ENCODE data around the gene MAVS. TPM values are rescaled to one million over a fixed set of nuclear protein-coding genes. Genes with fewer than 3 reads are reported as not detected.

MAVS gene
- polyA plus RNA-seq, 1 experiment, result 17.4 TPM

GRCh38 chr20:3885715-3886114 lies 39.1 kb downstream of the MAVS start:
- no peaks in the 10 kb centered on the region for H3K36me3 ChIP-seq (ENCODE audit: control insufficient read depth, insufficient read depth, low read length)
- ChIA-PET CTCF (interaction anchor here (0.8 to 1.7 kb wide), 2 partner anchors 30 to 200 kb away, joined by 3 to 8 read pairs; no protein-coding TSS in a partner anchor), POLR2A (no interaction called here)
- no peak overlapping the region for H3K4me3 ChIP-seq (ENCODE audit: low read depth, low read length)
- no peak for DNase-seq (ENCODE audit: low read depth)
- H3K27me3 ChIP-seq (ENCODE audit: control insufficient read depth, insufficient read depth, low read length), result no peaks in the 10 kb centered on the region
- TF ChIP-seq, protein P1, sequence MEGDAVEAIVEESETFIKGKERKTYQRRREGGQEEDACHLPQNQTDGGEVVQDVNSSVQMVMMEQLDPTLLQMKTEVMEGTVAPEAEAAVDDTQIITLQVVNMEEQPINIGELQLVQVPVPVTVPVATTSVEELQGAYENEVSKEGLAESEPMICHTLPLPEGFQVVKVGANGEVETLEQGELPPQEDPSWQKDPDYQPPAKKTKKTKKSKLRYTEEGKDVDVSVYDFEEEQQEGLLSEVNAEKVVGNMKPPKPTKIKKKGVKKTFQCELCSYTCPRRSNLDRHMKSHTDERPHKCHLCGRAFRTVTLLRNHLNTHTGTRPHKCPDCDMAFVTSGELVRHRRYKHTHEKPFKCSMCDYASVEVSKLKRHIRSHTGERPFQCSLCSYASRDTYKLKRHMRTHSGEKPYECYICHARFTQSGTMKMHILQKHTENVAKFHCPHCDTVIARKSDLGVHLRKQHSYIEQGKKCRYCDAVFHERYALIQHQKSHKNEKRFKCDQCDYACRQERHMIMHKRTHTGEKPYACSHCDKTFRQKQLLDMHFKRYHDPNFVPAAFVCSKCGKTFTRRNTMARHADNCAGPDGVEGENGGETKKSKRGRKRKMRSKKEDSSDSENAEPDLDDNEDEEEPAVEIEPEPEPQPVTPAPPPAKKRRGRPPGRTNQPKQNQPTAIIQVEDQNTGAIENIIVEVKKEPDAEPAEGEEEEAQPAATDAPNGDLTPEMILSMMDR (IDR thresholded peaks at IDR 0.05; ENCODE audit: insufficient read depth, low read depth, low read length), result no peak

- CTCF ChIA-PET, result interaction anchor here (0.6 to 2.5 kb wide), 12 partner anchors 9 to 286 kb away, joined by 3 to 5 read pairs (median 4); partner anchors contain the start of gene AP5S1
- POLR2A ChIA-PET, result no interaction called here
- Histone ChIP-seq H3K27me3 (ENCODE audit: control insufficient read depth, insufficient read depth, low read length) (no peaks in the 10 kb centered on the region), H3K36me3 (ENCODE audit: control insufficient read depth, insufficient read depth, low read length) (no peaks in the 10 kb centered on the region), H3K4me3 (ENCODE audit: low read depth, low read length) (peak overlapping the region; percentile 98)
- TF ChIP-seq, protein P1 (IDR thresholded peaks at IDR 0.05; ENCODE audit: insufficient read depth, low read depth, low read length), result no peak
- no peak for DNase-seq (ENCODE audit: low read depth)
Observed at GRCh38 chr20:3887876-3888620, 41.4 kb downstream of the MAVS start.

DNA sequence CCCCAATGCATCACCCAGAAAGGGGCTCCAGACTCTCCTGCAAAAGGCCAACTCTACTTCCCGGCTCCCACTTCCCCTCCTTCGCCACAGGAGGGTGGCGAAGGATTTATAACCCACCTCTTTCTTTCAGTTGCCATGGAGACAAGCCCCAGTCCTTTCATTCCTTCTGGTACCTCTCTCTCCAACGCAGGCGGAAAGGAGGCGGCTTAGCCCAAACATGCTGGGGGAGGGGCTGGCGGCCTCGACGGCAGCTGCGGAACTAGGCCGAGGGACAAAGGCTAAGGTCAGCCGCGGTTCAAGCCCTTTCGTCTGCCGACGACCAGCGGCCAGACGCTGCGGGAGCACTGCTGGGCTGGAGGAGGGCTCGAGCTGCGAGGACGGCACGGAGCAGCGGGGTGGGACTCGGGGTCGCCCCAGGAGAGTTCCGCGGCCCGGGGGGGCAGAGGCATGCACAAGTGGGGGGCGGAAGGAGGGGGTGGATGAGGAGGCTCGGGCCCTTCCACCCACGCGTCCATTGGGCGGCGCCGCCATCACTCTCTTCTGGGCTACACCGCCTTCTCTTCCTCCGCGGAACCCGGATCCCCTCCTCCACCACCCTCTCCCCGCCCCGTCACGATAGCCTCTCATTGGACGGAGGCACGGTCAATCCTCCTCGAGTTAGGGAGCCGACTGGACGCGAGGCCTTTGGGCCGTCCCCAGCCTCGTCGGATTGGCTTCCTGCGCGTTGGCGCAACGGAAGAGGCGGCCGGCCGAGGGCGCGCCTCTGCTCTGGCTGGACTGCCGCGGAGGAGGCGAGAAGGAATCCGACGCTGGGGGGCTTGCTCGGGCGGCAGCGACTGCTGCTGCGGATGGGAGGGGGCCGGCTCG lies 42.2 kb downstream of the MAVS start, which contains the start of gene PANK2:
PANK2 (plus strand) TSS at position 766 of the 867 bp plus-strand sequence.
- CTCF ChIA-PET, result interaction anchor here (0.6 to 2.5 kb wide), 4 partner anchors 69 to 285 kb away, joined by 3 to 5 read pairs (median 4); partner anchors contain the start of gene AP5S1
- DNase-seq (ENCODE audit: low read depth), result peak; percentile 95
- H3K4me3 ChIP-seq (ENCODE audit: low read depth, low read length), result peak within 1 kb of the TSS; percentile 98
- POLR2A ChIA-PET, result no interaction called here
- TF ChIP-seq, protein P1 (IDR thresholded peaks at IDR 0.05; ENCODE audit: insufficient read depth, low read depth, low read length), result peak; percentile 46
- no peaks in the 10 kb centered on the region for H3K36me3 ChIP-seq (ENCODE audit: control insufficient read depth, insufficient read depth, low read length)
- H3K27me3 ChIP-seq (ENCODE audit: control insufficient read depth, insufficient read depth, low read length), result no peaks in the 10 kb centered on the region

DNA sequence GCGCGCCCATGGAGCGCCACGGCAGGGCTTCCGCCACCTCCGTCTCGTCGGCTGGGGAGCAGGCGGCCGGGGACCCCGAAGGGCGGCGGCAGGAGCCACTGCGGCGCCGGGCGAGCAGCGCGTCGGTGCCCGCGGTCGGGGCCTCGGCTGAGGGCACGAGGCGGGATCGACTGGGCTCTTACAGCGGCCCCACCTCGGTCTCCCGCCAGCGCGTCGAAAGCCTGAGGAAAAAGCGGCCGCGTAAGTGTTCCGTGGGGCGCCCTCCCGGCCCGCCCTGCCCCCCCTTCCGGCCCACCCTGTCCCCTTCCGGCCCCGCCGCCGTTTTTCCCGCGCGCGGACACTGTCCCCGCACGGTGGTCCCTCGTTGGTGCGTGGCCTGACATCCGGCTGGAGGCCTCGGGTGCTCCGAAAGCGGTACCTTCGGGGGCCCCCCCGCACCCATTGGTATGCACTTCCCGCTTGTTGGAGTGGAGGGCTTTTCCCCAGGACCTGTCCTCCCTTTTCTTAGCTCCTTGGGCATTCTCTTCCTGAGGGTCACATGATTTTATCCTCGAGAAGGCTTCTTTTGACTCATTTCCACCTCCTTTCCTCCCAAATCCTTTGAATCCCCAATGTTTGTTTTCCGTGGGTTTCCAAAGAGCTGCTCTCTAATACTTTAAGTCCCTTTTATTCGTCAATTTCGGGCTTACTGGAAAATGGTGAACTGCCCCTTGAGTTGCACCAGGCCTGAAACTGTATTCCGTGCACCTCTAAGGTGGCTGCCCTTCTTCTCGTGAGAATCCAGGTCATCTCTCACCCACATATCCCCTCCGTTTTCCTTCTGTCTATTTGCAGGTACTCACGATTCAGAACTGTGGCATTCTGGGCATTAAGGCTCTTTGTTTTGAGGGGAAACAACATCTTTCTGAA lies 43.1 kb downstream of the MAVS start:
- CTCF ChIA-PET, result interaction anchor here (1.0 to 2.4 kb wide), 3 partner anchors 49 to 195 kb away, joined by 3 to 7 read pairs (median 4); no protein-coding TSS in a partner anchor
- H3K4me3 ChIP-seq (ENCODE audit: low read depth, low read length), result peak overlapping the region; percentile 98
- POLR2A ChIA-PET, result no interaction called here
- TF ChIP-seq, protein P1 (IDR thresholded peaks at IDR 0.05; ENCODE audit: insufficient read depth, low read depth, low read length), result no peak
- no peaks in the 10 kb centered on the region for H3K36me3 ChIP-seq (ENCODE audit: control insufficient read depth, insufficient read depth, low read length)
- DNase-seq (ENCODE audit: low read depth), result no peak
- H3K27me3 ChIP-seq (ENCODE audit: control insufficient read depth, insufficient read depth, low read length), result no peaks in the 10 kb centered on the region
